RWPE1 (cell line): ENCODE measurements around the gene BRIP1.

Experiments used
- CTCF ChIA-PET: fragments of 350-600 bp; sonication (Branson Sonifier 250); formaldehyde crosslinking; extraction: SDS; loops from one replicate; lab custom pipeline; 2021; lab: Yijun Ruan, JAX
- POLR2A ChIA-PET: fragments of 400-600 bp; formaldehyde crosslinking; extraction: SDS; loops from one replicate; lab custom pipeline; 2020; ENCODE audit warnings: antibody characterized with exemption; ENCODE audit not compliant: low non-redundant PET; lab: Yijun Ruan, JAX
- DNase-seq: peaks from one replicate; pipeline ENCODE4 v3.0.0; 2012; ENCODE audit warnings: low spot score
- H3K27ac ChIP-seq: fragments of 450-650 bp; 2 replicates; pipeline ENCODE4 v1.5.1; 2017
- CTCF ChIP-seq: fragments of 450-650 bp; conservative IDR thresholded peaks from 2 replicates; pipeline ENCODE4 v1.5.1; 2017; ENCODE audit warnings: low read depth, mild to moderate bottlenecking

BRIP1 gene

GRCh38 chr17:61764846-61765245, 98.5 kb downstream of the BRIP1 start:
- no peak for TF ChIP-seq CTCF
- no peak for DNase-seq
- ChIA-PET CTCF (no interaction called here), POLR2A (no interaction called here)
- no peak overlapping the region for H3K27ac ChIP-seq

GRCh38 chr17:61761827-61762226, 101.5 kb downstream of the BRIP1 start:
- DNase-seq, result no peak
- TF ChIP-seq CTCF, result no peak
- ChIA-PET POLR2A (no interaction called here), CTCF (no interaction called here)
- H3K27ac ChIP-seq, result no peak overlapping the region

- CTCF ChIA-PET, result no interaction called here
- no peak overlapping the region for H3K27ac ChIP-seq
- no peak for DNase-seq
- POLR2A ChIA-PET, result no interaction called here
- TF ChIP-seq CTCF, result no peak
Measured at GRCh38 chr17:61759362-61759761, 104.0 kb downstream of the BRIP1 start.

GRCh38 chr17:61758430-61758829, 104.9 kb downstream of the BRIP1 start:
- ChIA-PET POLR2A (no interaction called here), CTCF (interaction anchor here (0.6 kb wide), 1 partner anchor 9 kb away, joined by 3 read pairs; no protein-coding TSS in a partner anchor)
- no peak for TF ChIP-seq CTCF
- no peak for DNase-seq
- no peak overlapping the region for H3K27ac ChIP-seq

- no peak for TF ChIP-seq CTCF
- H3K27ac ChIP-seq, result no peak overlapping the region
- CTCF ChIA-PET, result no interaction called here
- no peak for DNase-seq
- POLR2A ChIA-PET, result no interaction called here
Measured at GRCh38 chr17:61757168-61757567, 106.2 kb downstream of the BRIP1 start.

GRCh38 chr17:61756561-61756960, 106.8 kb downstream of the BRIP1 start:
- ChIA-PET CTCF (no interaction called here), POLR2A (no interaction called here)
- DNase-seq, result no peak
- no peak overlapping the region for H3K27ac ChIP-seq
- no peak for TF ChIP-seq CTCF

- ChIA-PET POLR2A (no interaction called here), CTCF (no interaction called here)
- no peak for TF ChIP-seq CTCF
- H3K27ac ChIP-seq, result no peak overlapping the region
- no peak for DNase-seq
Measured at GRCh38 chr17:61755668-61756067, 107.7 kb downstream of the BRIP1 start.
